Heart right ventricle (tissue), 16 donors: ENCODE measurements around the gene THEM5. TPM values are rescaled to one million over a fixed set of nuclear protein-coding genes. Genes with fewer than 3 reads are reported as not detected.

Experiments
- ATAC-seq, 8 donors: fragments of 200-7000 bp; cut with Tn5 transposase; one replicate each; pipeline ENCODE4 v1.9.1; 2020; ENCODE audit warnings: mild to moderate bottlenecking in 8 of 8, moderate library complexity in 8 of 8, moderate number of reproducible peaks in 1 of 8
- DNase-seq, 2 donors: peaks; one replicate each; pipeline ENCODE4 v3.0.0-alpha.2; 2020
- H3K27ac ChIP-seq, 10 donors: fragments of 200-600 bp; sonication (generic) in 2 of 10; one replicate each; pipeline versions ENCODE4 v1.5.0 to v1.8.0; 2020 to 2022; ENCODE audit warnings: mild to moderate bottlenecking in 3 of 10
- H3K27me3 ChIP-seq, 7 donors: fragments of 200-600 bp; one replicate each; pipeline ENCODE4 v1.8.0; 2021 to 2022; ENCODE audit warnings: mild to moderate bottlenecking in 2 of 7
- H3K36me3 ChIP-seq, 9 donors: fragments of 200-600 bp; sonication (generic) in 1 of 9; one replicate each; pipeline versions ENCODE4 v1.5.0 to v1.8.0; 2020 to 2022; ENCODE audit warnings: mild to moderate bottlenecking in 2 of 9
- H3K4me1 ChIP-seq, 9 donors: fragments of 200-600 bp; sonication (generic) in 1 of 9; one replicate each; pipeline versions ENCODE4 v1.5.0 to v1.8.0; 2020 to 2022; ENCODE audit warnings: mild to moderate bottlenecking in 4 of 9
- H3K4me3 ChIP-seq, 10 donors: fragments of 200-600 bp; sonication (generic) in 2 of 10; one replicate each; pipeline versions ENCODE4 v1.5.0 to v1.8.0; 2020 to 2022; ENCODE audit warnings: mild to moderate bottlenecking in 7 of 10, moderate library complexity in 2 of 10
- H3K9me3 ChIP-seq, 11 donors: fragments of 200-600 bp in 10 of 11; sonication (generic) in 2 of 11; one replicate each; pipeline versions ENCODE4 v1.5.0 to v1.8.0; 2013 to 2022; ENCODE audit warnings: mild to moderate bottlenecking in 2 of 11, control low read depth in 1 of 11, moderate library complexity in 1 of 11
- WGBS, 2 donors: extraction: QIAGEN DNeasy Blood & Tissue Kit; methylation state at CpG; one replicate each; pipeline ENCODE4 v1.1.7; 2013; ENCODE audit warnings: inconsistent platforms in 1 of 2; 5-methylcytosine and 5-hydroxymethylcytosine counted together
- intact Hi-C, 10 donors: fragments of 100-400 bp; cut with DNase I; formaldehyde crosslinking; loops; one replicate each; pipeline versions ENCODE4 v1.11.1 to v1.14.2; 2022
- polyA plus RNA-seq, 2 donors: library from polyadenylated mRNA; stranded (reverse); fragments of 200-250 nt; gene quantifications; one replicate each; pipeline ENCODE4 v1.2.3, GENCODE V29; 2013
- total RNA-seq, 10 donors: library from RNA; stranded (reverse); fragmentation: NEBNext Ultra II Directional in 3 of 10; extraction: Animal tissue kit (Norgen Biotek cat#: 25700) in 3 of 10; gene quantifications; one replicate each; pipeline versions ENCODE4 v1.2.1 to v1.2.4, GENCODE V29; 2021 to 2023
- TF ChIP-seq, protein P1 (sequence below), 9 donors: fragments of 200-600 bp; sonication (generic) in 2 of 9; IDR thresholded peaks; one replicate each; pipeline versions ENCODE4 v1.5.0 to v1.8.0; 2021 to 2022; ENCODE audit warnings: antibody characterized with exemption in 9 of 9, mild to moderate bottlenecking in 5 of 9, moderate library complexity in 1 of 9
- donor health status: Arrhythmogenic right ventricular cardiomyopathy.
- donor health status: ischemic (EF 13 %, LVEDD 7.1; RV severe dilation, severe dysfunction).
- donor health status: healthy with polysubstance abuse.
- donor health status: DM: no; HTN: yes; CAD: no.
- donor health status: DM: no; HTN: no; CAD: no.
- donor health status: ischemic (EF 25% LVEDD 6.9; RV normal size, moderate dysfunction).
- donor health status: ischemic (EF 25% LVEDD 5.7; RV mildly dilated, moderate dysfunction).
- donor health status: healthy.
- donor health status: DM: yes; HTN: yes; CAD: no.
- donor health status: Ischemic cardiomyopathy.
- donor health status: ischemic (EF 35%, LVEDD 5.7; RV mildly dilated, moderate dysfunction).
- donor health status: nonischemic (EF 11% LVEDD 7.7; RV severe dilation, severe dysfunction).
- donor health status: DM: yes; HTN: yes; CAD: no.
- donor health status: PGD.
- donor health status: ischemic (EF 29% LVEDD 5.4; RV normal size, mild dysfunction).
- donor health status: nonischemic (EF 23%, LVEDD 6.1; RV moderate dilation, normal function).

Gene THEM5
- total and polyA plus RNA-seq, 12 donors: 0.25 TPM; not detected in 11

DNA sequence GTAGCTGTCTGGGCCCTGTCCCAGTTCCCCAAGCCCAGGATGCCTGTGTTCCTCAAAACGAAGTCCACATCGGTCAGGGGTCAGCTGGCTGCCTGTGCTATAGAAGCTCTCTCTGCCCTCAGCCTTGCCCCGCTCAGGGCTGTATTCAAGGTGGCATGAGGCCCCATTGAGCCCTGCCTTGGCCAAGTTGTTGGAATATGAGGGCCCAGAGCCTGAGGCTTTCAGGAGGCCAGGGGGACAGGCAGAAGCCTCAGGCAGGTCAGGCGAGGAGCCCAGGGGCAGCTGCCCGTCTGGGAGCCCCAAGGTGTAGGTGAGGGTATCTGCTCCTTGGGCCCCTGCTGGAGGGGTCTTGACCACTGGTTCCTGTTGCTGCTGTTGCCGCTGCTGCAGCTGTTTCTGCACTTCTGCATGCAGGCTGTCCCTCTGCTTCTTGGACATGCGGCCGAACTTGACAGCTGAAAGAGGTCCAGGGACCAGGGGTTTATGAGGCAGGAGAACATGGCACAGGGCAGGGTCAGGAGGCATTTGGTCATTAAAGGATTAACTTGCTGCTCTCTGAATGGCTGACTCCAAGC, 38.5 kb downstream of the THEM5 start:
- no peak overlapping the region for H3K27ac ChIP-seq
- no peaks in the 10 kb centered on the region for H3K27me3 ChIP-seq
- intact Hi-C loops: no loop called here
- no peak overlapping the region for H3K4me3 ChIP-seq
- DNase-seq: no peak
- no peaks in the 10 kb centered on the region for H3K9me3 ChIP-seq
- ATAC-seq: no peak
- TF ChIP-seq, protein P1, sequence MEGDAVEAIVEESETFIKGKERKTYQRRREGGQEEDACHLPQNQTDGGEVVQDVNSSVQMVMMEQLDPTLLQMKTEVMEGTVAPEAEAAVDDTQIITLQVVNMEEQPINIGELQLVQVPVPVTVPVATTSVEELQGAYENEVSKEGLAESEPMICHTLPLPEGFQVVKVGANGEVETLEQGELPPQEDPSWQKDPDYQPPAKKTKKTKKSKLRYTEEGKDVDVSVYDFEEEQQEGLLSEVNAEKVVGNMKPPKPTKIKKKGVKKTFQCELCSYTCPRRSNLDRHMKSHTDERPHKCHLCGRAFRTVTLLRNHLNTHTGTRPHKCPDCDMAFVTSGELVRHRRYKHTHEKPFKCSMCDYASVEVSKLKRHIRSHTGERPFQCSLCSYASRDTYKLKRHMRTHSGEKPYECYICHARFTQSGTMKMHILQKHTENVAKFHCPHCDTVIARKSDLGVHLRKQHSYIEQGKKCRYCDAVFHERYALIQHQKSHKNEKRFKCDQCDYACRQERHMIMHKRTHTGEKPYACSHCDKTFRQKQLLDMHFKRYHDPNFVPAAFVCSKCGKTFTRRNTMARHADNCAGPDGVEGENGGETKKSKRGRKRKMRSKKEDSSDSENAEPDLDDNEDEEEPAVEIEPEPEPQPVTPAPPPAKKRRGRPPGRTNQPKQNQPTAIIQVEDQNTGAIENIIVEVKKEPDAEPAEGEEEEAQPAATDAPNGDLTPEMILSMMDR (IDR thresholded peaks at IDR 0.05): no peak
- peaks cover 0 to 11% (median 0%) of the 10 kb centered on the region in 9 donors for H3K36me3 ChIP-seq
- 87 to 90% methylated on average over 7 to 8 of the region's 8 CpGs for WGBS, 2 donors
- no peaks in the 10 kb centered on the region for H3K4me1 ChIP-seq

DNA sequence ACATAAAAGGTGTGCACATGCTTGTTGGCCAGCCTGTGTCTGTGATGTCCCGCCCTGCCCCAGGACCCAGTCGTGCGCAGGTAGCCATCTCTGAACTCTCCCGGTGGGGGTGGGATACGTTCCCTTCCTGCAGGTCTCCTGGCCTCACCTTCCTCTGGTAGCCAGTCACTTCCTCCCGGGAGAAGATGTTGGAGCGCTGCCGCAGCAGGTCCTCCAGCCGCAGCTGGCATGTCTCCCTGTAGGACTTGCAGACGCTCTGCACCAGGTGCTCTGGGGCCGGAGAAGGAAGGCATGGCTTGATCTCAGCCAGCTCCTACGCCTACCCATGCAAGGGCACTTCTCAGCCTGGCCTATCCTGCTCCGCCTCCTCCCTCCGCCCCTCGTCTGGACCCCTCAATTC, 39.1 kb downstream of the THEM5 start:
- WGBS, 2 donors: 74 to 78% methylated on average over 15 of the region's 15 CpGs
- H3K4me3 ChIP-seq: no peak overlapping the region
- H3K4me1 ChIP-seq: no peaks in the 10 kb centered on the region
- no peak for ATAC-seq
- no peaks in the 10 kb centered on the region for H3K27me3 ChIP-seq
- DNase-seq: no peak
- TF ChIP-seq, protein P1 (IDR thresholded peaks at IDR 0.05): no peak
- intact Hi-C loops: no loop called here
- peaks cover 0 to 11% (median 0%) of the 10 kb centered on the region in 9 donors for H3K36me3 ChIP-seq
- H3K9me3 ChIP-seq: no peaks in the 10 kb centered on the region
- no peak overlapping the region for H3K27ac ChIP-seq

DNA sequence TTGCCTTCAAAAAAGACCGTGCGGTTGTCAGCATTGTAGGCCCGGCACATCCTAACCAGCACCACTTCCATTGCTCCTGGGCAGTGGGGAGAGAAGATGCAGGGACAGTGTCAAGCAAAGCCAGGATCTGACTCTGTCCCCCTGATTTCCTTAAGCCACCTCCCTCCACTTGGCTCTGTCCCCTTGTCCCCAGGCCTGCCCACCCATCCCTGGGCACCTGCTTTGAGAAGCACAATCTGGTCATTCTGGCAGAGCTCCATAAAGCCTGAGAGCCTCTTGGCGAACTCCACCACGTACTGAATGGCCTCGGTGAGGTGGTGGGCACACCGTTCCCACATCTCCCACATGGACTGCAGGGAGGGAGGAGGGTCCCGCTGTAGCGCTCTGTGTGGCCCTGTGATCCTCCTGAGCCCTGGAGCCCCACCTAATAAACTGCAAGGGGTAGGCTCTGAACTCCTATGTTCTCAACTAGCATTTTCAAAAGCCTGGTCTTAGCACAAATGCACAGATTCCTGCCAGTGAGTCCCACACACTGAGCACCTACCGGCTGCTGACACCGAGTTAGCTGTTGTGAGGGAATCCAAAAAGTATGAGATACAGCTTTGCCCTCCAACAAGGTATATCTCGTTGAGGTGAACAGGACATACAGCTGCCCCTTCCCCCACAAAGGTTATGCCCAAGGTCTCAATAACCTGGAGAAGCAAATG, 40.1 kb downstream of the THEM5 start:
- H3K4me1 ChIP-seq: no peaks in the 10 kb centered on the region
- 71 to 83% methylated on average over 12 of the region's 12 CpGs for WGBS, 2 donors
- DNase-seq: no peak
- no peaks in the 10 kb centered on the region for H3K9me3 ChIP-seq
- no peak overlapping the region for H3K27ac ChIP-seq
- TF ChIP-seq, protein P1 (IDR thresholded peaks at IDR 0.05): no peak
- ATAC-seq: no peak
- no peaks in the 10 kb centered on the region for H3K27me3 ChIP-seq
- no peak overlapping the region for H3K4me3 ChIP-seq
- peaks cover 0 to 11% (median 0%) of the 10 kb centered on the region in 9 donors for H3K36me3 ChIP-seq
- intact Hi-C loops: no loop called here

DNA sequence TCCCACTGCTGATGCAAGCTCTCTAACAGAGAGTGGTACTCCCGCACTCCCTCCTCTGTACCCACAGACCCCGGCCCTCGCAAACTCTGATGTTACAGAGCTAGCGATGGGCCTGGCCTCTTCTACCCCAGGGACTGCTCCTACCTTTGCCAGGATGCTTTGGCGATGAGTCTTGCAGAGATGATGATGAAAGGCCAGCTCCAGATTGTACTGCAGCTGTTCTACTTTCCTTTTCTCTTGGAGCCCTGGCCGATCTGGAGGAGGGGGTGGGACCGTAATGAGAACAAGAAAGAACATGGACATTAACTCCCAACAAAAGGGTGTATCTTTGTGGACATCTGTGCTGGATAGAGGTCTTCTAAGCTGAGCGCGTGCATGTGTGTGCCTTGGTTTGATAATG, 42.3 kb downstream of the THEM5 start:
- H3K27me3 ChIP-seq: no peaks in the 10 kb centered on the region
- H3K36me3 ChIP-seq: peaks cover 0 to 6% (median 0%) of the 10 kb centered on the region in 9 donors
- 72 to 81% methylated on average over 9 of the region's 9 CpGs for WGBS, 2 donors
- ATAC-seq (peak in 1 of 8 donors; percentile 45), DNase-seq (no peak)
- H3K4me1 ChIP-seq: no peaks in the 10 kb centered on the region
- H3K27ac ChIP-seq: no peak overlapping the region
- H3K4me3 ChIP-seq: no peak overlapping the region
- intact Hi-C loops: no loop called here
- TF ChIP-seq, protein P1 (IDR thresholded peaks at IDR 0.05): no peak
- no peaks in the 10 kb centered on the region for H3K9me3 ChIP-seq
